Activated naive CD8-positive, alpha-beta T cell treated with anti-CD3 and anti-CD28 coated beads, Interleukin-2, amount 50 U/mL, for 24 hours (primary cell): ENCODE results near the gene CHCHD10.

Experiments
- ATAC-seq: fragments of 150-1000 bp; cut with Tn5 transposase; one replicate; pipeline ENCODE4 v1.10.0; 2021
- DNase-seq: peaks from one replicate; pipeline ENCODE4 v3.0.0; 2021
- H3K27ac Mint-ChIP-seq: one replicate; pipeline ENCODE4 v1.8.0; 2021; ENCODE audit warnings: mild to moderate bottlenecking, mixed read lengths
- H3K27me3 Mint-ChIP-seq: one replicate; pipeline ENCODE4 v1.8.0; 2021; ENCODE audit warnings: mixed read lengths
- H3K36me3 Mint-ChIP-seq: one replicate; pipeline ENCODE4 v1.8.0; 2021; ENCODE audit warnings: low read depth, mixed read lengths
- H3K4me1 Mint-ChIP-seq: one replicate; pipeline ENCODE4 v1.8.0; 2021; ENCODE audit warnings: mixed read lengths
- H3K4me3 Mint-ChIP-seq: one replicate; pipeline ENCODE4 v1.8.0; 2021; ENCODE audit warnings: mild to moderate bottlenecking, moderate library complexity, mixed read lengths
- H3K9me3 Mint-ChIP-seq: one replicate; pipeline ENCODE4 v1.8.0; 2021; ENCODE audit warnings: mixed read lengths

The CHCHD10 gene

GRCh38 chr22:23781511-23782183, 13.9 kb upstream of the CHCHD10 start:
- no peak overlapping the region for H3K27ac Mint-ChIP-seq
- H3K9me3 Mint-ChIP-seq: no peaks in the 10 kb centered on the region
- H3K4me1 Mint-ChIP-seq: peaks cover 14% of the 10 kb centered on the region
- ATAC-seq: no peak
- no peak for DNase-seq
- H3K4me3 Mint-ChIP-seq: no peak overlapping the region
- H3K36me3 Mint-ChIP-seq: no peaks in the 10 kb centered on the region
- no peaks in the 10 kb centered on the region for H3K27me3 Mint-ChIP-seq

GRCh38 chr22:23781065-23781464, 13.3 kb upstream of the CHCHD10 start:
- no peaks in the 10 kb centered on the region for H3K9me3 Mint-ChIP-seq
- H3K27me3 Mint-ChIP-seq: no peaks in the 10 kb centered on the region
- DNase-seq: no peak
- no peak overlapping the region for H3K4me3 Mint-ChIP-seq
- H3K36me3 Mint-ChIP-seq: no peaks in the 10 kb centered on the region
- H3K27ac Mint-ChIP-seq: no peak overlapping the region
- no peak for ATAC-seq
- peaks cover 8% of the 10 kb centered on the region for H3K4me1 Mint-ChIP-seq

GRCh38 chr22:23780146-23780748, 12.5 kb upstream of the CHCHD10 start:
- no peaks in the 10 kb centered on the region for H3K27me3 Mint-ChIP-seq
- H3K9me3 Mint-ChIP-seq: no peaks in the 10 kb centered on the region
- no peak for ATAC-seq
- DNase-seq: no peak
- H3K27ac Mint-ChIP-seq: no peak overlapping the region
- H3K36me3 Mint-ChIP-seq: no peaks in the 10 kb centered on the region
- H3K4me1 Mint-ChIP-seq: peaks cover 8% of the 10 kb centered on the region
- H3K4me3 Mint-ChIP-seq: no peak overlapping the region

GRCh38 chr22:23779731-23780130, 12.0 kb upstream of the CHCHD10 start:
- no peaks in the 10 kb centered on the region for H3K27me3 Mint-ChIP-seq
- ATAC-seq (no peak), DNase-seq (no peak)
- no peaks in the 10 kb centered on the region for H3K36me3 Mint-ChIP-seq
- no peak overlapping the region for H3K4me3 Mint-ChIP-seq
- no peak overlapping the region for H3K27ac Mint-ChIP-seq
- H3K4me1 Mint-ChIP-seq: peaks cover 7% of the 10 kb centered on the region
- H3K9me3 Mint-ChIP-seq: no peaks in the 10 kb centered on the region

DNA sequence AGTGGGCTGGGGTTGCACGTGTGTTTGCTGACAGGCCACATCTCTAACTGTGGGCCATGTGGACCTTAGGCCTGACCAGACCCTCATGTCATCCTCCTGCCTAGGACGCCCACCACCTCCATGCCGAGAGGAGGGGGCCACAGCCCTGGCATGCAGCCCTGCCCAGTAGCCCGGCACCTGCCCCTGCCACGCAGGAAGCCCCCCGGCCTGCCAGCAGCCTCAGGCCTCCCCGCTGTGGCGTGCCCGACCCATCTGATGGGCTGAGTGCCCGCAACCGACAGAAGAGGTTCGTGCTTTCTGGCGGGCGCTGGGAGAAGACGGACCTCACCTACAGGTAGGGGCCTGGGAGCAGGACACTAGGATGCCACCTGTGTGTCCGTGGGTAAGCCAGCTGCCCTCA, 11.3 kb upstream of the CHCHD10 start:
- no peak overlapping the region for H3K27ac Mint-ChIP-seq
- no peak for ATAC-seq
- no peak for DNase-seq
- H3K27me3 Mint-ChIP-seq: no peaks in the 10 kb centered on the region
- H3K9me3 Mint-ChIP-seq: no peaks in the 10 kb centered on the region
- H3K4me3 Mint-ChIP-seq: no peak overlapping the region
- H3K36me3 Mint-ChIP-seq: no peaks in the 10 kb centered on the region
- H3K4me1 Mint-ChIP-seq: peaks cover under 1% of the 10 kb centered on the region

DNA sequence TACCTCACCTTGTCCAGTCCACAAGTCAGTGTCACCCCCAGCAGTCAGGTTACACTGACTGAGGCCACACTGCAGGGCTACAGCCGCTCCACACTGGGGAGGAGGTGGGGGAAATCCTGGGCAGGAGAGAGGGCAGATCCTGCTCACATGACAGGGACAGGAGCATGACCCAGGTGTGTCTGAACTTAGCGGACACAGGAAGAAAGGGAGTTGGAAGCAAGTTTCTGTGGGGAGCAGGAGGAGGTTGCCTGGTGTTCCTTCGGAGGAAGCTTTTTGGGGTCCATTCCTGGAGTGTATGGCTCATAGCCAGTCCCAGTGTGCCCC, 10.8 kb upstream of the CHCHD10 start:
- H3K27ac Mint-ChIP-seq: no peak overlapping the region
- peaks cover under 1% of the 10 kb centered on the region for H3K4me1 Mint-ChIP-seq
- H3K27me3 Mint-ChIP-seq: no peaks in the 10 kb centered on the region

GRCh38 chr22:23777776-23778576, 10.2 kb upstream of the CHCHD10 start:
- no peaks in the 10 kb centered on the region for H3K9me3 Mint-ChIP-seq
- DNase-seq (no peak), ATAC-seq (no peak)
- H3K4me1 Mint-ChIP-seq: peaks cover 6% of the 10 kb centered on the region
- no peak overlapping the region for H3K27ac Mint-ChIP-seq
- no peaks in the 10 kb centered on the region for H3K27me3 Mint-ChIP-seq
- H3K36me3 Mint-ChIP-seq: no peaks in the 10 kb centered on the region
- H3K4me3 Mint-ChIP-seq: no peak overlapping the region

More for the DNA sequence above, 10.8 kb upstream of the CHCHD10 start:
- DNase-seq (no peak), ATAC-seq (no peak)
- Mint-ChIP-seq H3K4me3 (no peak overlapping the region), H3K9me3 (no peaks in the 10 kb centered on the region), H3K36me3 (no peaks in the 10 kb centered on the region)

- no peak overlapping the region for H3K27ac Mint-ChIP-seq
- H3K9me3 Mint-ChIP-seq: no peaks in the 10 kb centered on the region
- H3K4me1 Mint-ChIP-seq: peaks cover 16% of the 10 kb centered on the region
- ATAC-seq (no peak), DNase-seq (no peak)
- H3K27me3 Mint-ChIP-seq: no peaks in the 10 kb centered on the region
- no peaks in the 10 kb centered on the region for H3K36me3 Mint-ChIP-seq
- no peak overlapping the region for H3K4me3 Mint-ChIP-seq
These were observed 8.1 kb upstream of the CHCHD10 start for GRCh38 chr22:23775779-23776375.

GRCh38 chr22:23774922-23775436, 7.2 kb upstream of the CHCHD10 start:
- Mint-ChIP-seq H3K4me1 (peaks cover 20% of the 10 kb centered on the region), H3K36me3 (no peaks in the 10 kb centered on the region), H3K27ac (no peak overlapping the region), H3K27me3 (no peaks in the 10 kb centered on the region), H3K4me3 (no peak overlapping the region), H3K9me3 (no peaks in the 10 kb centered on the region)
- DNase-seq (no peak), ATAC-seq (no peak)

- no peak overlapping the region for H3K4me3 Mint-ChIP-seq
- no peaks in the 10 kb centered on the region for H3K9me3 Mint-ChIP-seq
- DNase-seq (no peak), ATAC-seq (no peak)
- H3K4me1 Mint-ChIP-seq: peaks cover 22% of the 10 kb centered on the region
- H3K27ac Mint-ChIP-seq: no peak overlapping the region
- no peaks in the 10 kb centered on the region for H3K27me3 Mint-ChIP-seq
- no peaks in the 10 kb centered on the region for H3K36me3 Mint-ChIP-seq
These were observed 6.5 kb upstream of the CHCHD10 start for GRCh38 chr22:23774114-23774921.

DNA sequence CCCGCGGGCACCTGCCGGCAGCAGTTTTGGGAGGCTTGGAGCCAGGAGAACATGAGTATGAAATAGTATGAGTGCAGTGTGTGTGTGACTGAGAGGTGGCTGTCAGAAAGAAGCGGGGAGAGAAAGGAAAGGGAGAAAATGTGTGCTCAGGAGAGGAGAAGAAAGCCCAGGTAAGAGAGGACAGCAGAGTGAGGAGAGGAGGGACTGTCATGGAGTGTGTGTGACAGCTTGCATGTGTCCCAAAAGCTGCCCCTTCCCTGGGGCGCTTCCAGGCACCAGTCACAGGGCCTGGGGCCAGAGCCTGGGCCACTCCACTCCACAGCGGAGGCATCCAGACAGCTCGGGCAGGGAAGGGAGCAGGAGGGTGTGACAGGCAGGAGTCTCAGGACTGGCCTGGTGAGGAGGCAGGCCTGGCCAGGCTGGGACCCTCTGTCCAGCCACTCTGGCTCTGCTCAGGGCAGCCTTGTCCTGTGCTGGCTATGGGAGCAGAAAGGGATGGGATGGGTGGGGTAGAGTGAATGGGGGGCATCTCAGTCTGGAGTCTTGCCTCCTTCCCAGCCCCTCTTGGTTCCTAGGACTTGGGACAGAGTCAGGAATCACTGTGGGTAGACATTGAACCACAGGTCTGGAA, 5.8 kb upstream of the CHCHD10 start:
- no peaks in the 10 kb centered on the region for H3K9me3 Mint-ChIP-seq
- no peak overlapping the region for H3K27ac Mint-ChIP-seq
- H3K36me3 Mint-ChIP-seq: no peaks in the 10 kb centered on the region
- ATAC-seq (no peak), DNase-seq (no peak)
- H3K4me1 Mint-ChIP-seq: peaks cover 27% of the 10 kb centered on the region
- H3K27me3 Mint-ChIP-seq: no peaks in the 10 kb centered on the region
- H3K4me3 Mint-ChIP-seq: peak overlapping the region; percentile 47

DNA sequence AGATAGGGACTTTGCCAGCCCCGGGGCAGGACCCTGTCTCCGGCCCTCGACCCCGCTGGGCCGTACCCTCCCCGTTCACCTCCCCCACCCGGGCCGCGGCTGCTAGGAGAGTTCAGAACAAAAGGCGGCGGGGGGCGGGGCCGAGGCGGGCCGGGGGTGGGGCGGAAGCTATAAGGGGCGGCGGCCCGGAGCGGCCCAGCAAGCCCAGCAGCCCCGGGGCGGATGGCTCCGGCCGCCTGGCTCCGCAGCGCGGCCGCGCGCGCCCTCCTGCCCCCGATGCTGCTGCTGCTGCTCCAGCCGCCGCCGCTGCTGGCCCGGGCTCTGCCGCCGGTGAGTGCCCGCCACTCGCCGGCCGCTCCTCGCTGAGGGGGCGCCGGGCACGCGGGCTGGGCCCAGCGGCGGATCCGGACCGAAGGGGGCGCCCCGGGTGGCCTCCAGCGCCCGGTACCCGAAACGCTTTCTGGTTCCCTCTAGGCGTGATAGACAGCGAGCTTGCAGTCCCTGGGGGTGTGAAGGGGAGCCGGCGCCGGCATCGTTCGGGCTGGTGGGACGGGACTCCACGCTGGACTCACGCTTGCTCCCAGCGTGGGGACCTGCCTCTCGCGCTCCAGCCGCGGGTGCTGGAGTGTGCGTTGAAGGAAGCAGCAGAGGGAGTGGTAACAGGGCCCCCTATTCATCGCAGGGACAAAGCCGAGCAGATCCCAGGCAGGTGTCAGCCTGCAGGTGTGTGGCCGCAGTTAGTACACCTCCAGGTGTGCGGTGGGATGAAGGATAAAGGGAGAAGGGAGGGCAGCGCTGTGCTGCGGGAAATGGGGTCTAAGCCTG, 5.1 kb upstream of the CHCHD10 start, which contains the start of gene MMP11:
MMP11 (plus strand) TSS at position 201 of the 825 bp plus-strand sequence; CDS start at position 223, 22 bp downstream.
- Mint-ChIP-seq H3K27me3 (no peaks in the 10 kb centered on the region), H3K4me1 (peaks cover 27% of the 10 kb centered on the region), H3K4me3 (peak within 1 kb of the TSS; percentile 62), H3K27ac (no peak within 1 kb of the TSS), H3K36me3 (no peaks in the 10 kb centered on the region), H3K9me3 (no peaks in the 10 kb centered on the region)
- DNase-seq (peak; percentile 58), ATAC-seq (peak; percentile 45)

DNA sequence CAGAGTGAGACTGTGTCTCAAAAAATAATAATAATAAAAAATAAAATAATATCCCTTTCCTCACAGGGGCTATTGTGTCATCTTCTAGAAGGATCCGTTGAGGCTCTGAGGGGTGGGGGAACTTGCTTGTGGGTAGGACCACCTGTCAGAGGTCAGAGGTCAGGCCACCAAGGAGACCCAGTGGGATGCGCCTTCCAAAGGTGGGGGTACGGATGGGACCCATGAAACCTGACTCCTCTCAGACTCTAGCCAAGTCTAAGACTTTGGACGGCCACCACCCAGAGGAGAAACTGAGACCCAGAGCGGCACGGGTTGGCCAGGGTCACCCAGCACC, 4.5 kb upstream of the CHCHD10 start:
- DNase-seq (no peak), ATAC-seq (no peak)
- Mint-ChIP-seq H3K4me1 (peaks cover 27% of the 10 kb centered on the region), H3K9me3 (no peaks in the 10 kb centered on the region), H3K27me3 (no peaks in the 10 kb centered on the region), H3K36me3 (no peaks in the 10 kb centered on the region), H3K27ac (no peak overlapping the region), H3K4me3 (peak overlapping the region; percentile 62)
